H1 (cell line): ENCODE measurements around the gene ACTA2. TPM values are rescaled to one million over a fixed set of nuclear protein-coding genes. Genes with fewer than 3 reads are reported as not detected.

Experiments used
- CTCF ChIA-PET: fragments of 300-600 bp; sonication (Branson Sonifier 250); formaldehyde crosslinking; loops from one replicate; lab custom pipeline; 2021; ENCODE audit not compliant: partially characterized antibody; lab: Charles Lee
- POLR2A ChIA-PET: fragments of 300-600 bp; sonication (Branson Sonifier 250); formaldehyde crosslinking; loops from one replicate; lab custom pipeline; 2021; ENCODE audit warnings: inconsistent platforms; ENCODE audit not compliant: partially characterized antibody; lab: Charles Lee
- DNase-seq, 2 experiments: peaks; one replicate each; pipeline versions ENCODE4 v3.0.0 to v3.0.0-alpha.2; 2010 to 2022; ENCODE audit warnings: low spot score in 2 of 2, low read depth in 1 of 2, mixed read lengths in 1 of 2
- FAIRE-seq: peaks from 2 replicates; lab custom pipeline; 2011; peaks lifted over from hg19 to GRCh38; lab: Jason Lieb, UNC
- H2AFZ ChIP-seq: 2 replicates; pipeline ENCODE4 v1.8.1; 2012; ENCODE audit warnings: low read length, inconsistent platforms
- H2AK5ac ChIP-seq: 2 replicates; pipeline ENCODE4 v1.6.1; 2013; ENCODE audit warnings: low read depth, low read length
- H2BK120ac ChIP-seq: replicated peaks from 2 replicates; pipeline ENCODE3; 2013; ENCODE audit warnings: low read depth, low read length, inconsistent platforms
- H2BK12ac ChIP-seq: 2 replicates; pipeline ENCODE4 v1.6.1; 2013; ENCODE audit warnings: low read depth, low read length
- H2BK15ac ChIP-seq: 2 replicates; pipeline ENCODE4 v1.6.1; 2013; ENCODE audit warnings: low read length
- H2BK20ac ChIP-seq: 2 replicates; pipeline ENCODE4 v1.6.1; 2013; ENCODE audit warnings: low read length
- H2BK5ac ChIP-seq: 2 replicates; pipeline ENCODE4 v1.6.1; 2013; ENCODE audit warnings: low read depth, low read length
- H3K14ac ChIP-seq: 2 replicates; pipeline ENCODE4 v1.6.1; 2013; ENCODE audit warnings: inconsistent platforms; ENCODE audit not compliant: insufficient read length
- H3K18ac ChIP-seq: 2 replicates; pipeline ENCODE4 v1.6.1; 2013; ENCODE audit warnings: low read length; ENCODE audit errors: extremely low read depth
- H3K23ac ChIP-seq: 2 replicates; pipeline ENCODE4 v1.6.1; 2013; ENCODE audit warnings: inconsistent platforms; ENCODE audit not compliant: insufficient read length
- H3K23me2 ChIP-seq: 2 replicates; pipeline ENCODE4 v1.6.1; 2013; ENCODE audit warnings: low read depth, low read length
- H3K27ac ChIP-seq: 2 replicates; pipeline ENCODE4 v1.6.1; 2011; ENCODE audit warnings: low read depth, low read length, inconsistent platforms
- H3K27me3 ChIP-seq, 4 experiments: replicated peaks in 1 of 4; 1 replicate in 1 of 4; 2 replicates in 3 of 4; pipeline versions ENCODE4 v1.6.1 to v1.8.1; 2011 to 2013; ENCODE audit warnings: low read length in 3 of 4, mild to moderate bottlenecking in 3 of 4, inconsistent platforms in 2 of 4, mixed read lengths in 2 of 4, moderate library complexity in 1 of 4; ENCODE audit not compliant: control insufficient read depth in 3 of 4, insufficient read depth in 3 of 4; ENCODE audit errors: extremely low read depth in 1 of 4
- H3K36me3 ChIP-seq, 4 experiments: 2 replicates each; pipeline versions ENCODE4 v1.6.1 to v1.8.1; 2011 to 2013; ENCODE audit warnings: mild to moderate bottlenecking in 4 of 4, low read length in 3 of 4, moderate library complexity in 2 of 4, control low read depth in 1 of 4, inconsistent platforms in 1 of 4; ENCODE audit not compliant: insufficient read depth in 4 of 4, control insufficient read depth in 2 of 4
- H3K4ac ChIP-seq: replicated peaks from 2 replicates; pipeline ENCODE3; 2013; ENCODE audit warnings: low read length, low read depth, mixed read lengths, inconsistent platforms; ENCODE audit not compliant: insufficient read length
- H3K4me1 ChIP-seq, 4 experiments: replicated peaks in 1 of 4; 1 replicate in 1 of 4; 2 replicates in 3 of 4; pipeline versions ENCODE4 v1.6.1 to v1.8.1; 2011 to 2013; ENCODE audit warnings: low read length in 3 of 4, inconsistent platforms in 2 of 4, mixed read lengths in 1 of 4; ENCODE audit not compliant: insufficient read depth in 4 of 4, control insufficient read depth in 3 of 4
- H3K4me2 ChIP-seq, 2 experiments: 2 replicates each; pipeline versions ENCODE4 v1.6.1 to v1.8.1; 2011 to 2013; ENCODE audit warnings: low read depth in 2 of 2, low read length in 2 of 2, control low read depth in 1 of 2, inconsistent platforms in 1 of 2, mild to moderate bottlenecking in 1 of 2; ENCODE audit not compliant: insufficient read depth in 1 of 2
- H3K4me3 ChIP-seq, 4 experiments: fragments of 200-600, 300-600 bp in 1 of 4; sonication (generic), shearing (Covaris generic), sonication (Bioruptor Twin) in 1 of 4; 2 replicates each; pipeline versions ENCODE4 v1.5.1 to v1.8.1; 2011 to 2016; ENCODE audit warnings: low read length in 4 of 4, low read depth in 3 of 4, control low read depth in 2 of 4, inconsistent platforms in 2 of 4, mild to moderate bottlenecking in 2 of 4, mixed read lengths in 1 of 4, moderate library complexity in 1 of 4; ENCODE audit not compliant: insufficient read depth in 2 of 4; ENCODE audit errors: extremely low read depth in 1 of 4
- H3K56ac ChIP-seq: replicated peaks from 2 replicates; pipeline ENCODE3; 2013; ENCODE audit warnings: low read depth, mild to moderate bottlenecking, mixed read lengths, low read length, inconsistent platforms; ENCODE audit not compliant: insufficient read length
- H3K79me1 ChIP-seq: 2 replicates; pipeline ENCODE4 v1.6.1; 2013; ENCODE audit warnings: low read depth, low read length, control low read depth
- H3K79me2 ChIP-seq, 2 experiments: 2 replicates each; pipeline versions ENCODE4 v1.6.1 to v1.8.1; 2012 to 2013; ENCODE audit warnings: low read length in 2 of 2, mild to moderate bottlenecking in 2 of 2, inconsistent platforms in 1 of 2; ENCODE audit not compliant: insufficient read depth in 2 of 2, control insufficient read depth in 1 of 2
- H3K9ac ChIP-seq, 4 experiments: replicated peaks in 1 of 4; 1 replicate in 1 of 4; 2 replicates in 3 of 4; pipeline versions ENCODE4 v1.6.1 to v1.8.1; 2011 to 2013; ENCODE audit warnings: low read depth in 3 of 4, low read length in 3 of 4, control low read depth in 2 of 4, mild to moderate bottlenecking in 2 of 4, moderate library complexity in 2 of 4, inconsistent platforms in 1 of 4; ENCODE audit errors: extremely low read depth in 1 of 4
- H3K9me3 ChIP-seq, 2 experiments: 2 replicates each; pipeline versions ENCODE4 v1.6.1 to v1.8.1; 2012 to 2013; ENCODE audit warnings: mild to moderate bottlenecking in 2 of 2, moderate library complexity in 2 of 2, control low read depth in 1 of 2, inconsistent platforms in 1 of 2, low read depth in 1 of 2, low read length in 1 of 2, mixed read lengths in 1 of 2; ENCODE audit not compliant: insufficient read depth in 2 of 2
- H4K20me1 ChIP-seq, 2 experiments: replicated peaks in 1 of 2; 2 replicates each; pipeline versions ENCODE3 to v1.8.1; 2011 to 2013; ENCODE audit warnings: inconsistent platforms in 2 of 2, low read length in 2 of 2, mild to moderate bottlenecking in 1 of 2; ENCODE audit not compliant: insufficient read depth in 2 of 2, control insufficient read depth in 1 of 2
- H4K5ac ChIP-seq: 2 replicates; pipeline ENCODE4 v1.6.1; 2013; ENCODE audit warnings: low read length, low read depth, mixed read lengths, inconsistent platforms; ENCODE audit not compliant: insufficient read length
- H4K8ac ChIP-seq: 2 replicates; pipeline ENCODE4 v1.8.0; 2013; ENCODE audit warnings: mild to moderate bottlenecking, moderate library complexity, low read length, inconsistent platforms; ENCODE audit not compliant: insufficient read depth; ENCODE audit errors: extremely low read depth
- H4K91ac ChIP-seq: replicated peaks from 2 replicates; pipeline ENCODE3; 2013; ENCODE audit warnings: low read length, mixed read lengths, inconsistent platforms; ENCODE audit not compliant: insufficient read length
- CEBPB ChIP-seq: IDR thresholded peaks from 2 replicates; pipeline ENCODE4 v1.6.1; 2012; ENCODE audit warnings: low read depth, low read length
- TAF7 ChIP-seq: optimal IDR thresholded peaks from 2 replicates; pipeline ENCODE3; 2011; ENCODE audit warnings: low read depth, mild to moderate bottlenecking, inconsistent platforms, low read length, moderate library complexity, borderline replicate concordance
- WGBS, 2 experiments: shearing (Covaris generic) in 1 of 2; methylation state at CpG; one replicate each; pipeline versions ENCODE4 v1.1.6 to v1.1.7; 2013 to 2015; ENCODE audit warnings: low lambda C conversion rate in 2 of 2, mixed read lengths in 2 of 2, inconsistent platforms in 1 of 2, low coverage in 1 of 2, missing lambda C conversion rate in 1 of 2; ENCODE audit not compliant: insufficient replicate concordance in 2 of 2, insufficient coverage in 1 of 2, insufficient read length in 1 of 2; ENCODE audit errors: extremely low coverage in 1 of 2, missing lambda C conversion rate in 1 of 2; 5-methylcytosine and 5-hydroxymethylcytosine counted together
- polyA plus RNA-seq, 7 experiments: library from polyadenylated mRNA; depleted of rRNA in 3 of 7; stranded (reverse) in 5 of 7; unstranded in 2 of 7; fragments of >200 nt in 5 of 7; fragments of 200-250 nt in 2 of 7; gene quantifications; 1 replicate in 5 of 7; 2 replicates in 1 of 7; 4 replicates in 1 of 7; pipeline versions ENCODE4 v1.2.1 to v1.2.3, GENCODE V29; 2011 to 2013; ENCODE audit warnings: missing spikeins in 2 of 7, mixed read lengths in 2 of 7
- total RNA-seq: library from RNA; stranded (reverse); fragmentation: NEBNext Ultra II Directional; extraction: Animal tissue kit (Norgen Biotek cat#: 25700); gene quantifications from 2 replicates; pipeline ENCODE4 v1.2.1, GENCODE V29; 2021

Gene ACTA2
- total and polyA plus RNA-seq, 2 of the 8 experiments (the other 6 are each of a cell fraction or from before 2014, with no cell fraction given): 3.5 to 8.9 TPM

GRCh38 chr10:88938938-88939337, 13.6 kb downstream of the ACTA2 start:
- H3K9me3 ChIP-seq: no peaks in the 10 kb centered on the region
- POLR2A ChIA-PET: no interaction called here
- H3K27ac ChIP-seq: no peak overlapping the region
- H2BK15ac ChIP-seq: no peak overlapping the region
- H3K4me2 ChIP-seq: no peak overlapping the region
- no peak overlapping the region for H2BK5ac ChIP-seq
- no peak overlapping the region for H4K8ac ChIP-seq
- DNase-seq (no peak), FAIRE-seq (no peak)
- H3K36me3 ChIP-seq: no peaks in the 10 kb centered on the region
- no peak overlapping the region for H3K56ac ChIP-seq
- H3K14ac ChIP-seq: no peak overlapping the region
- H3K9ac ChIP-seq: no peak overlapping the region
- H3K27me3 ChIP-seq: no peaks in the 10 kb centered on the region
- H3K23ac ChIP-seq: no peak overlapping the region
- H4K91ac ChIP-seq: no peak overlapping the region
- no peak overlapping the region for H2AK5ac ChIP-seq
- H3K4me1 ChIP-seq: peaks cover 0 to 6% (median 2%) of the 10 kb centered on the region in 4 experiments; a peak in 3 of 7 replicates
- H3K18ac ChIP-seq: no peak overlapping the region
- no peaks in the 10 kb centered on the region for H4K20me1 ChIP-seq
- H3K4me3 ChIP-seq: no peak overlapping the region
- no peak overlapping the region for H2BK120ac ChIP-seq
- no peak overlapping the region for H4K5ac ChIP-seq
- H3K23me2 ChIP-seq: no peaks in the 10 kb centered on the region
- H2BK12ac ChIP-seq: no peak overlapping the region
- TF ChIP-seq TAF7: no peak
- no peak for TF ChIP-seq CEBPB
- no peaks in the 10 kb centered on the region for H3K79me2 ChIP-seq
- no peaks in the 10 kb centered on the region for H3K79me1 ChIP-seq
- CTCF ChIA-PET: interaction anchor here (1.0 to 1.8 kb wide), 2 partner anchors 277 to 279 kb away, joined by 4 read pairs; no protein-coding TSS in a partner anchor
- H2AFZ ChIP-seq: no peak overlapping the region
- WGBS, 2 experiments: 93% methylated on average over 2 of the region's 2 CpGs; no CpG with 5 or more reads in 1 of the 2 experiments
- H3K4ac ChIP-seq: no peak overlapping the region
- no peak overlapping the region for H2BK20ac ChIP-seq
